GM12878 (cell line): ENCODE data around the gene DCT.

ENCODE experiments used
- CTCF ChIP-seq, 3 experiments: IDR thresholded peaks in 2 of 3; conservative IDR thresholded peaks in 1 of 3; 2 replicates each; pipeline ENCODE4 v1.5.1; 2011; ENCODE audit warnings: low read depth in 3 of 3, low read length in 3 of 3, mild to moderate bottlenecking in 3 of 3, control low read depth in 2 of 3, moderate library complexity in 2 of 3, inconsistent platforms in 1 of 3, mixed read lengths in 1 of 3; ENCODE audit not compliant: control insufficient read depth in 2 of 3, insufficient read depth in 1 of 3; ENCODE audit errors: extremely low read depth in 1 of 3
- POLR2A ChIP-seq: IDR thresholded peaks from 2 replicates; pipeline ENCODE4 v1.6.1; 2011; ENCODE audit warnings: low read depth, mild to moderate bottlenecking, low read length
- SREBF2 ChIP-seq: IDR thresholded peaks from 2 replicates; pipeline ENCODE4 v1.6.1; 2012; ENCODE audit warnings: mild to moderate bottlenecking, low read length

- TF ChIP-seq CTCF (IDR thresholded peaks at IDR 0.05 in 2 of 3, conservative IDR thresholded peaks at IDR 0.05 in 1 of 3; ENCODE audit: control insufficient read depth in 2 of 3, extremely low read depth in 1 of 3, insufficient read depth in 1 of 3, low read depth in 3 of 3, low read length in 3 of 3) (no peak), POLR2A (no peak), SREBF2 (no peak)
These were observed 88.6 kb downstream of the DCT start for GRCh38 chr13:94390881-94391280.
